ENCODE data around the gene CAV1. TPM values are rescaled to one million over a fixed set of nuclear protein-coding genes. Genes with fewer than 3 reads are reported as not detected.

Gene CAV1
- total RNA-seq, 1 donor: 1.5 TPM

DNA sequence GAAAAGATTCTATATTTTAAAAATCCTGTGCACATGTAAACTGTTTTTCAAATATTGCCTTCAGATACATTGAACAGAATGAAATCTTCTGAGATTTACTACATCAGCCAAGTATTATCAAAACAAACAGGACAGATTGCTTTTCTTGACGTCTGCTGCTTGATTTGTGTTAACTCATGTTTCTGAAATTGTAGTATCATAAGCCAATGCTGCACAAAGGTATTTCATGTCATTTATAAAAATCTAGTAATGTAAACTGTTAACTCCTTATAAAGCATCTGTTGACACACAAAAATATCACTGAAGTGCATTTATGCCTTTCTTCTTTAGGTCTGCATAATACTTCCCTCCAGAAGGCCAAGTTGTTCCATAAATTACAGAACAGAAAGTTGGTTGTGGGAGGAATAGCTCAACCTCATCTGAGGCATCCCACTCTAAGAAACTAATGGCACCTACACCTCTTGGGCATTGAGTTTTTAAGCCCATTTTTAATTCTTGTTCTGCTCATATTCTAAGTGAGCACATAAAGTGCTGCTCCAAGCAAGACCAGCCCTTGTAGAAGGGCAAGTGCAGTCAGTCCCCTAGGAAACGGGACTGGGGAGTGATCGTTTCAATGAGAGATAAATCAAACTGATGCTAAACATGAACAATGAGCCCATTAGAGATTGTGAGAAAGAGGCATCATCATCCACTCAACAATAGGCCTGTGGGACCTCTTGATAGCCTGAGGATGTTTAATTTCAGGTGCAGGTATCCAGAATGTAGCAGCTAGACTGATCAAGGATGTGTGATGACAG lies 28.5 kb downstream of the CAV1 start:
- no peaks in the 10 kb centered on the region for H3K9me3 ChIP-seq (ENCODE audit: low read depth, low read length)
- no peak overlapping the region for H3K4me3 ChIP-seq (ENCODE audit: low read length)
- H3K27me3 ChIP-seq (ENCODE audit: insufficient read depth, low read length): peaks cover 16% of the 10 kb centered on the region
- H3K4me1 ChIP-seq (ENCODE audit: insufficient read depth, low read length): no peaks in the 10 kb centered on the region

DNA sequence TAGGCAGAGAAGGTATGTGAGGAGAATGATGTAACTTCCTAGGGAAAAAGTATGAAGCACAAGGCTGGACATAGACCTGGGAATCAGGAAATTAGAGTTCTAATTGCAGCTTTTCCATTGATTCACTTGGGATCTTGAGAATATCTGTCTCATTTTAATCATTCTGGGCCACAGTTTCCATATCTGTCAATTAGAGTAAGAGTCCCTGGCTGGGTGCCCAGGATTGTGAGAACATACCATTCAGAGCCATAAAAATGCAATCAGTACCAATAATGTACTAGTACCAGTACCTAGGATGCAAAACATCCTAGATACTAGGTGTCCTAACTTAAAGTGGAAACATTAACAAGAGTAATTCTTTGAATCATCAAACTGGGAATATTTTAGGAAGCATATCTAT lies 29.6 kb downstream of the CAV1 start:
- Histone ChIP-seq H3K9me3 (ENCODE audit: low read depth, low read length) (no peaks in the 10 kb centered on the region), H3K4me1 (ENCODE audit: insufficient read depth, low read length) (no peaks in the 10 kb centered on the region), H3K4me3 (ENCODE audit: low read length) (no peak overlapping the region), H3K27me3 (ENCODE audit: insufficient read depth, low read length) (peaks cover 20% of the 10 kb centered on the region)

DNA sequence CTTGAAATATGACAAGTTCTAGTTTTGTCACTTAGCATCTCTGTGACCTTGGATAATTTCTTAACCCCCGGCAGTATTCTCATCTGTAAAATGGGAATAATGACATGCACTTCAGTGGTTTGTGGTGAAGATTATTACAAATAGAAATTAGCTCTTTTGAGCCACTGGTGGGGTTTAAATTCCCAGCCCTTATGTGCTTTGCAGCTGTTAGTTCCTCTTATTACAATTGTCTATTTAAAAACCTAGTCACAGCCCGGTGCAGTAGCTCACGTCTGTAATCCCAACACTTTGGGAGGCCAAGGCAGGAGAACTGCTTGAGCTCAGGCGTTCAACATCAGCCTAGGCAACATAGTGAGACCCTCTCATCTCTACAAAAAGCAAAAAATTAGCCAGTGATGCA lies 30.1 kb downstream of the CAV1 start:
- H3K4me3 ChIP-seq (ENCODE audit: low read length): no peak overlapping the region
- peaks cover 25% of the 10 kb centered on the region for H3K27me3 ChIP-seq (ENCODE audit: insufficient read depth, low read length)
- H3K4me1 ChIP-seq (ENCODE audit: insufficient read depth, low read length): no peaks in the 10 kb centered on the region
- no peaks in the 10 kb centered on the region for H3K9me3 ChIP-seq (ENCODE audit: low read depth, low read length)

GRCh38 chr7:116557066-116557585 lies 32.3 kb downstream of the CAV1 start:
- Histone ChIP-seq H3K4me1 (ENCODE audit: insufficient read depth, low read length) (no peaks in the 10 kb centered on the region), H3K27me3 (ENCODE audit: insufficient read depth, low read length) (peaks cover 25% of the 10 kb centered on the region), H3K9me3 (ENCODE audit: low read depth, low read length) (no peaks in the 10 kb centered on the region), H3K4me3 (ENCODE audit: low read length) (no peak overlapping the region)

GRCh38 chr7:116557901-116558300 lies 33.1 kb downstream of the CAV1 start:
- Histone ChIP-seq H3K9me3 (ENCODE audit: low read depth, low read length) (no peaks in the 10 kb centered on the region), H3K27me3 (ENCODE audit: insufficient read depth, low read length) (peaks cover 25% of the 10 kb centered on the region), H3K4me1 (ENCODE audit: insufficient read depth, low read length) (no peaks in the 10 kb centered on the region), H3K4me3 (ENCODE audit: low read length) (no peak overlapping the region)

- Histone ChIP-seq H3K27me3 (ENCODE audit: insufficient read depth, low read length) (peaks cover 25% of the 10 kb centered on the region), H3K4me1 (ENCODE audit: insufficient read depth, low read length) (no peaks in the 10 kb centered on the region), H3K4me3 (ENCODE audit: low read length) (no peak overlapping the region), H3K9me3 (ENCODE audit: low read depth, low read length) (no peaks in the 10 kb centered on the region)
Observed at GRCh38 chr7:116560021-116560970, 35.5 kb downstream of the CAV1 start.

- Histone ChIP-seq H3K4me3 (ENCODE audit: low read length) (no peak overlapping the region), H3K4me1 (ENCODE audit: insufficient read depth, low read length) (no peaks in the 10 kb centered on the region), H3K9me3 (ENCODE audit: low read depth, low read length) (no peaks in the 10 kb centered on the region), H3K27me3 (ENCODE audit: insufficient read depth, low read length) (peaks cover 18% of the 10 kb centered on the region)
Observed at GRCh38 chr7:116561697-116562483, 37.1 kb downstream of the CAV1 start.

- Histone ChIP-seq H3K4me3 (ENCODE audit: low read length) (no peak overlapping the region), H3K4me1 (ENCODE audit: insufficient read depth, low read length) (no peaks in the 10 kb centered on the region), H3K27me3 (ENCODE audit: insufficient read depth, low read length) (peaks cover 18% of the 10 kb centered on the region), H3K9me3 (ENCODE audit: low read depth, low read length) (no peaks in the 10 kb centered on the region)
Observed at GRCh38 chr7:116562529-116563121, 37.8 kb downstream of the CAV1 start.

- no peak overlapping the region for H3K4me3 ChIP-seq (ENCODE audit: low read length)
- no peaks in the 10 kb centered on the region for H3K9me3 ChIP-seq (ENCODE audit: low read depth, low read length)
- H3K27me3 ChIP-seq (ENCODE audit: insufficient read depth, low read length): no peaks in the 10 kb centered on the region
- no peaks in the 10 kb centered on the region for H3K4me1 ChIP-seq (ENCODE audit: insufficient read depth, low read length)
Observed at GRCh38 chr7:116565981-116566380, 41.1 kb downstream of the CAV1 start.

GRCh38 chr7:116566666-116567065 lies 41.8 kb downstream of the CAV1 start:
- Histone ChIP-seq H3K4me1 (ENCODE audit: insufficient read depth, low read length) (no peaks in the 10 kb centered on the region), H3K9me3 (ENCODE audit: low read depth, low read length) (no peaks in the 10 kb centered on the region), H3K4me3 (ENCODE audit: low read length) (no peak overlapping the region), H3K27me3 (ENCODE audit: insufficient read depth, low read length) (no peaks in the 10 kb centered on the region)

DNA sequence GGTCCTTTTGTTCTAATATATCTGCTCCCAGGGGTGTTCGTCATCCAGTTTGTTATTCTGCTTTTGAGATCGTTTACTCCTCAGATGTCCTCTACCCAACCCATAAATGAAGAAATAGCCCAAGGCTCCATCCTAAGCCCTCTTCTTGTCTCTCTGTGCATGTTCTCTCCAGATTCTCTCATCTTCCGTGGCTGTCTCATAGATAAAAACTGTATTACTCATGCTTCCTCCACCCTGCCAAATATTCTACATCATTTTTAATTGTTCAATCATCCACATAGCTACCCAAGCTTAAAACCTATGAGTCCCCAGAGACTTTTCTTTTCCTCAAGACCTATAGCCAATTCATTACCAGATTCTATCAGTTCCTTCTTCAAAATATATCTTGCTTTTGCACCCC lies 44.9 kb downstream of the CAV1 start:
- no peaks in the 10 kb centered on the region for H3K27me3 ChIP-seq (ENCODE audit: insufficient read depth, low read length)
- peaks cover 8% of the 10 kb centered on the region for H3K4me1 ChIP-seq (ENCODE audit: insufficient read depth, low read length)
- H3K4me3 ChIP-seq (ENCODE audit: low read length): no peak overlapping the region
- no peaks in the 10 kb centered on the region for H3K9me3 ChIP-seq (ENCODE audit: low read depth, low read length)

GRCh38 chr7:116570306-116570705 lies 45.5 kb downstream of the CAV1 start:
- Histone ChIP-seq H3K4me1 (ENCODE audit: insufficient read depth, low read length) (peaks cover 8% of the 10 kb centered on the region), H3K9me3 (ENCODE audit: low read depth, low read length) (no peaks in the 10 kb centered on the region), H3K4me3 (ENCODE audit: low read length) (no peak overlapping the region), H3K27me3 (ENCODE audit: insufficient read depth, low read length) (no peaks in the 10 kb centered on the region)

- H3K4me3 ChIP-seq (ENCODE audit: low read length): no peak overlapping the region
- peaks cover 8% of the 10 kb centered on the region for H3K4me1 ChIP-seq (ENCODE audit: insufficient read depth, low read length)
- H3K27me3 ChIP-seq (ENCODE audit: insufficient read depth, low read length): no peaks in the 10 kb centered on the region
- no peaks in the 10 kb centered on the region for H3K9me3 ChIP-seq (ENCODE audit: low read depth, low read length)
Observed at GRCh38 chr7:116571037-116571436, 46.2 kb downstream of the CAV1 start.

DNA sequence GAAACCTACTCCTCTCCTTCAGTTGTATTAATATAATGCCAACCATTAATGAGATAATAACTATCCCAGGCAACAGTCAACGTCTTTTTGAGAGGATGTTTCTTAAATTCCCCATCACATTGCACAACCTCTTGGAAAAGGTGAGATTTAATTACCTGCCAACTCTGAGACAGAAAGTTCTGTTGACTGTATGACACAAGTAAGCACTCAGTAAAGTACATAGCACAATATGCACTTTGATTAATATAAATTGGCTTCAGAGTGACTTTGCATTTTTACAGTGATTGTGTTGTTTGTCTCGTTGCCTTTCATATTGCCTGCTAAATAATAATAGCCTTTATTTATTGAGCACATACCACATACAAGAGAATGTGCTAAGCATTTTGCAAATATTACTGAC lies 46.7 kb downstream of the CAV1 start:
- Histone ChIP-seq H3K27me3 (ENCODE audit: insufficient read depth, low read length) (no peaks in the 10 kb centered on the region), H3K4me1 (ENCODE audit: insufficient read depth, low read length) (peaks cover 8% of the 10 kb centered on the region)

More for the DNA sequence above, 46.7 kb downstream of the CAV1 start:
- Histone ChIP-seq H3K9me3 (ENCODE audit: low read depth, low read length) (no peaks in the 10 kb centered on the region), H3K4me3 (ENCODE audit: low read length) (no peak overlapping the region)

All from mononuclear cell (primary cell).